KOPT-K1 (cell line): ENCODE measurements around the gene SMCO1.
"Not testable (repeated sequence)": the region's sequence is repeated elsewhere in the genome, so short reads cannot be mapped to it uniquely, and the experiment has no call there.

Experiments used
- H3K27ac ChIP-seq: fragments of 200-600 bp; sonication (generic); 2 replicates; pipeline ENCODE4 v1.5.1; 2016; ENCODE audit warnings: antibody characterized with exemption, mild to moderate bottlenecking, low read depth, low read length; ENCODE audit not compliant: poor library complexity, severe bottlenecking
- H3K36me3 ChIP-seq: fragments of 200-600 bp; sonication (generic); 2 replicates; pipeline ENCODE4 v1.5.1; 2017; ENCODE audit warnings: antibody characterized with exemption, mild to moderate bottlenecking, low read length, moderate library complexity; ENCODE audit not compliant: insufficient read depth
- H3K9me3 ChIP-seq: fragments of 200-600 bp; sonication (generic); 2 replicates; pipeline ENCODE4 v1.5.1; 2017; ENCODE audit warnings: antibody characterized with exemption, low read length, mild to moderate bottlenecking; ENCODE audit not compliant: insufficient read depth, poor library complexity, severe bottlenecking

Gene SMCO1

DNA sequence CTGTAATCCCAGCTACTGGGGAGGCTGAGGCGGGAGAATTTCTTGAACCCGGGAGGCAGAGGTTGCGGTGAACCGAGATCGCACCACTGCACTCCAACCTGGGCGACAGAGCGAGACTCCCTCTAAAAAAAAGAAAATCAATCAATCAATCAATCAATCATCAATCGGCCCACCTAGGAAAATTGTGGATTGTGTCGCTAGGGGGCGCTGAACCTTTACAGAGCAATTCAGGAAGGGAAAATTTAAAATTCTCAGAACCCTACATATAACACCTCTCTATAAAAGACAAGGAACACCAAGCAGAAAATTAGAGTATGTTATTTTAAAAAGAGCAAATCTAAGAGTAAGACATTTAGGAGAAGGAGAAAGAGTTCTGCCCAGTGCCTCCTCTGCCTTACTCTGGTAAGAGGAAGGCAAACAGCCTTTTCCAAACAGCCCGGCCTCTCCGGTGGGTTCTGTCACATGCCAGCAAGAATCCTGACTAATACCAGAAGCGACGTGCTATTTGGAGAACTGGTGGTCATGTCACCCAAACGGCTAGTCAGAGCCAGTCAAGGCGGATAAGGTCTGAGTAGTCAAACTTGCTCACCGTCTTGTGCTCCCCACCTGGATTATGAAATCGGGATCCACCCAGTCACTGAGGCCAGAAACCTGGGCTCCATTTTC, 22.3 kb upstream of the SMCO1 start:
- no peaks in the 10 kb centered on the region for H3K36me3 ChIP-seq
- no peaks in the 10 kb centered on the region for H3K9me3 ChIP-seq
- H3K27ac ChIP-seq = no peak overlapping the region

DNA sequence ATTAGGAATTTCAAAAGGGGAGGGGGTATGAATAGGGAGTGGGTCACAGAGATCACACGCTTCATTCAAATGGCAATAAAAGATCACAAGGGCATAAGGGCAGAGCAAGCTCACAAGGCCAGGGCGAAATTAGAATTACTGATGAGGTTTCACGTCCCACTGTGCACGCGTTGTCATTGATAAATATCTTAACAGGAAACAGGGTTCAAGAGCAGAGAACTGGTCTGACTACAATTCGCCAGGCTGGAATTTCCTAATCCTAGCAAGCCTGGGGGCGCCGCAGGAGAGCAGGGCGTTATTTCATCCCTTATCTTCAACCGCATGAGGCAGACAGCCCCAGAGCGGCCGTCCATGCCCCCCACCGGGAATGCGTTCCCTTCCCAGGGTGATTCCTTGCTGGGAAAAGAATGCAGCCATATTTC, 18.1 kb upstream of the SMCO1 start:
- no peaks in the 10 kb centered on the region for H3K36me3 ChIP-seq
- H3K27ac ChIP-seq = no peak overlapping the region
- no peaks in the 10 kb centered on the region for H3K9me3 ChIP-seq

DNA sequence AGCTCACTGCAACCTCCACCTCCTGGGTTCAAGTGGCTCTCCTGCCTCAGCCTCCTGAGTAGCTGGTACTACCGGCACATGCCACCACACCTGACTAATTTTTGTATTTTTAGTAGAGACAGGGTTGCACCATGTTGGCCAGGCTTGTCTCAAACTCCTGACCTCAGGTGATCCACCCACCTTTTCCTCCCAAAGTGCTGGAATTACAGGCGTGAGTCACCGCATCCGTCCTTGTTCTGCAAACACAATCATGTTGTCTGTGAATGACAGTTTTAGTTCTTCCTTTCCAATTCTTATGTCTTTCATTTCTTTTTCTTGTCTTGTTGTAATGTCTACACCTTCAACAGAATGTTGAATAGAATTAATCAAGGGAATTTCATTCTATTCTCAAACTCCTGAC, 16.3 kb upstream of the SMCO1 start:
- no peak overlapping the region for H3K27ac ChIP-seq
- H3K36me3 ChIP-seq = no peaks in the 10 kb centered on the region
- H3K9me3 ChIP-seq = no peaks in the 10 kb centered on the region

DNA sequence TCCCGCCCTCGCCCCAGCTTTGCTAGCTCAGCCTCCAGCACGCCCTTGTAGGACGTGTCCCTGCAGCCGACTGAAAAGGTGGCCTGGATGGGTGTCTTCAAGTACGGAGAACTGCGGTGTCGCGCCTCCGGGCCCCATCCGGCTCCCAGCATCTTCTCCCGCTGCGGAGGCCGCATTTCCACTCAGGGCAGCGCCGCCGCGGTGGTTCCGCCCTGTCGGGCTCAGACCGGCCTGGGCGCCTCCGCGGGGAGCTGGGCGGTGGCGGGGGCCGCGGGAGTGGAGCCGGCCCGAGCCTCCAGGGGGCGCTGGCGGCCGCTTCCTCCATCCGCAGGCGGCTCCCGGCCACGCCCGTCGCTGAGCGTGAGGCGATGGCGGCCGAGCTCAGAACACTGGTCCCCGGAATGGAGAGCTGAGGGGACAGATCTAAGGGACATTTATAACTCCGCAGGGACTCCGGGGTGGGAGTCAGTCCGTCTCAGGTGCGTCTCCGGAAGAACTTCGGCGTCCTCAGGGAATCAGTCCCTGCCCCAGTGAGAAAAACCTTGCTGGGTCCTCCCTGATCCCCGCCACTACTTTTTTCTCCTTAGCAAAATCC, 13.6 kb upstream of the SMCO1 start:
- peak overlapping the region; percentile 72 for H3K27ac ChIP-seq
- no peaks in the 10 kb centered on the region for H3K9me3 ChIP-seq
- H3K36me3 ChIP-seq = no peaks in the 10 kb centered on the region

DNA sequence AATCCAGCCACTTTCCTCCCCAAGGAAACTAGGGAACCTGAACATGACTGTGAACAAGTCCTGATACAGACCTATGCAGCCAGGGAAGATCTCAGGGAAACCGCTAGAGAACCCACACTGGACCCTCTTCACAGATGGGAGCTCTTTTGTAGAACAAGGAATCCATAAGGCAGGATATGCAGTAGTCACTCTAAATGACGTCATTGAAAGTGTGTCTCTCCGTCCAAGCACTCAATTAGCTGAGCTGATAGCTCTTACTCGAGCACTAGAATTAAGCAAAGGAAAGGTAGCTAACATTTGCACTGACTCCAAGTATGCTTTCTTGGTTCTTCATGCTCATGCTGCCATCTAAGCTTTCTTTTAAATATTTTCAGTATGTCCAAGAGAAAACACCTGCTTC, 10.0 kb upstream of the SMCO1 start:
- Histone ChIP-seq H3K9me3 (peaks cover under 1% of the 10 kb centered on the region), H3K36me3 (no peaks in the 10 kb centered on the region), H3K27ac (no peak overlapping the region)

DNA sequence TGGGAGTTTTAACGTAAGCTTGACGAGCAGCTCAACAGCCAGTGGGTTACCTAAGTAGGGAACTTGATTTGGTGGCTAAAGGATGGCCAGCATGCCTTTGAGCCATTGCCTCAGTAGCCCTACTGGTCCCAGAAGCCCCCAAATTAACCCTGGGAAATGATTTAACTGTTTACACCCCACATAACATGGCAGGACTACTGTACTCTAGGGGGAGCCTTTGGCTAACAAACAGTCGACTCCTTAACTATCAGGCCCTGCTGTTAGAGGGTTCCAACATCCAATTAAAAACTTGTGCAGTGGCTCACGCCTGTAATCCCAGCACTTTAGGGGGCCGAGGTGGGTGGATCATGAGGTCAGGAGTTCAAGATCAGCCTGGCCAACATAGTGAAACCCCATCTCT, 9.4 kb upstream of the SMCO1 start:
- H3K9me3 ChIP-seq = peaks cover 7% of the 10 kb centered on the region

DNA sequence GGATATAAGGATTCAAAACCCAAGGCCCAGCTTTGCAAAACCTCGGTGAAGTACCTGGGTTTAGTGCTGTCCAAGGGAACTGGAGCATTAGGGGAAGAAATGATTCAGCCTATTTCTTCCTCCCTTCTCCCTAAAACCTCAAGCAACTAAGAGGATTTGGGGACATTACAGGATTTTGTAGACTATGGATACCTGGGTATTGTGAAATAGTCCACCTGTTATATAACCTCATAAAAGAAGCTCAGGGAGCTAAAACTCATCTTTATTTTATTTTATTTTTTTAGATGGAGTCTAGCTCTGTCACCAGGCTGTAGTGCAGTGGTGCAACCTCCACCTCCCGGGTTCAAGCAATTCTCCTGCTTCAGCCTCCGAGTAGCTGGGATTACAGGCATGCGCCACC, 8.7 kb upstream of the SMCO1 start:
- Histone ChIP-seq H3K9me3 (peaks cover 12% of the 10 kb centered on the region), H3K36me3 (no peaks in the 10 kb centered on the region), H3K27ac (no peak overlapping the region)

More for the DNA sequence above, 9.4 kb upstream of the SMCO1 start:
- H3K36me3 ChIP-seq = no peaks in the 10 kb centered on the region
- no peak overlapping the region for H3K27ac ChIP-seq

DNA sequence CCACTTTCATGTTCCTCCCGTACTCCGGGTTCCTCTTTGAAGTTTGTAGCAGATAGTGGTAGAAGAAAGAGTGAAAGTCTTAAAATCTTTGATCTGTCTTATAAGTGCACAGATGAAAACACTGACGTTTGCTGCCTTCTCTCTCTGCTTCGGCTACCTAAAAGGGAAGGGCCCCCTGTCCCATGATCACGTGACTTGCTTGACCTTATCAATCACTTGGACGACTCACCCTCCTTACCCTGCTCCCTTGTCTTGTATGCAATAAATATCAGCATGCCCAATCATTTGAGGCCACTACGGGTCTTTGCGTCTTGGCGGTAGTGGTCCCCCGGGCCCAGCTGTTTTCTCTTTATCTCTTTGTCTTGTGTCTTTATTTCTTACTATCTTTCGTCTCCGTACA, 6.1 kb upstream of the SMCO1 start:
- not testable (repeated sequence) for H3K36me3 ChIP-seq, H3K27ac ChIP-seq
- H3K9me3 ChIP-seq = peaks cover 29% of the 10 kb centered on the region

DNA sequence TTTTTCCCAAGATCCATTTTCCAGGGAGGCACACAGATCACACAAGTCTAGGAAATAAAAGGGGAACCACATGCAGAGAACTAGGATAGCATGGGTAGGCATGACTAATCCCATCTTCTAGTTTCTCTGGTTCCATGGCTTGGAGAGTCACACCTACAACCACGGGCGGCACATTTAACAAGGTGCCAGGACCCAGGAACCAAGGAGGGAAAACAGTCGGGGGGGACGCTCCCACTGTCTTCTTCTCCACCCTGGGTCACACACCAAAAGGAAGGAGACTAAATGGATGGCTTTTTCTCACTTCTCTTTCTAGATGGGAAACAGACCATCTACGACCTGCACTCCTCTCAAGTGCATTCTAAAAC, 4.6 kb upstream of the SMCO1 start:
- Histone ChIP-seq H3K27ac (no peak overlapping the region), H3K9me3 (peaks cover 29% of the 10 kb centered on the region)

DNA sequence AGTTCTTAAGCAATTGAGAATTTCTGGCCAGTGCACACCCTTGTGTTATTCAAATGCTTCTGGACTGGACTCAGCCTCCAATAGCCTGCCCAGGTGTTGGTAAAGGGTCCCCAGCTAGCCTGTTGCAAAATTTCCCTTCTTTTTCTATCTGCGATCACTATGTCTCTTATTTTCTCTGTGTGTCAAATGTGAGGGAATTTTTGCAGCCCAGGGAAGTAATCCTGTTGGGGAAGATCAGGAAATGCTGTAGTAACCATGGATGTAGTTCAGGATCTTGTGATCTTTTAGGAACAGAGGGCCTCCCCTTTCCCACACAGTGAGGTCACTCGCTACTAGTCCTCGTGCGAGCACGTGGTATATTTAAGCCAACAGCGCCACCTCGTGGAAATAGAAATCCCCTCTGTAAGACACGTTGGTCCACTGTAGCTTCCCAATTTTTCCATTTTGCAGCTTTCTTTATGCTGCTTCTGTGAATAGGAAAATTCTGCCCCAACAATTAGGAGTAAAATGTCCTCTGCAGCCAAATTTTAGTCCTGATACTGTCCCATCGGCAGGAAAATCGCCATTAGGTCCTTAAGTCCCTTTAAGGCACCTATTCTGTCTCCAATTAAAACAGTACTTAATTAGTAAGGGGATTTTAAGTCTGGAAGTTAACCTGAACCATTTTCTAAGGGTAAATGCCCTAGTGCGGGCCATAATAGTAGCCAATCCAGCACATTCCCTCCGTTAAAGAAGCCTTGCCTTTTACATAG, 4.0 kb upstream of the SMCO1 start:
- Histone ChIP-seq H3K36me3 (no peaks in the 10 kb centered on the region), H3K9me3 (peaks cover 29% of the 10 kb centered on the region), H3K27ac (no peak overlapping the region)

More for the DNA sequence above, 4.6 kb upstream of the SMCO1 start:
- no peaks in the 10 kb centered on the region for H3K36me3 ChIP-seq

DNA sequence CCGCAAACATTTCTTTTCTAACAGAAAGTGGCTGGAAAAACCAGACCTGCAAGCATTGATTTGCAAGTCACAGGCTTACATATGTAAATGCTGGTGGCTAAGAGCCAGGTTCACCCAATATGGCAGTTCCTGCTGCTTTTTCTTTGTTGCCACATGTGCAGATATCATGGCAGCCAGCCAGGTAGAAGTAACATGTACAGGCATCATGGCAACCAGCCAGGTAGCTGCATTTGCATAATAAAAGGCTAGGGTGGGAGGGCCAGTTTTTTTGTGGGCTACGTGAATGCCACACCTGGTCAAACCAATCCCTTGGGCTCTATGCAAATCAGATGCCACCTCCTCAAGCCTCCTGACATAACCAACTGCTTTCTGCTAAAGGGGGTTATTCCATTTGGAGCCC, 2.8 kb upstream of the SMCO1 start:
- no peak overlapping the region for H3K27ac ChIP-seq
- peaks cover 29% of the 10 kb centered on the region for H3K9me3 ChIP-seq
- no peaks in the 10 kb centered on the region for H3K36me3 ChIP-seq

DNA sequence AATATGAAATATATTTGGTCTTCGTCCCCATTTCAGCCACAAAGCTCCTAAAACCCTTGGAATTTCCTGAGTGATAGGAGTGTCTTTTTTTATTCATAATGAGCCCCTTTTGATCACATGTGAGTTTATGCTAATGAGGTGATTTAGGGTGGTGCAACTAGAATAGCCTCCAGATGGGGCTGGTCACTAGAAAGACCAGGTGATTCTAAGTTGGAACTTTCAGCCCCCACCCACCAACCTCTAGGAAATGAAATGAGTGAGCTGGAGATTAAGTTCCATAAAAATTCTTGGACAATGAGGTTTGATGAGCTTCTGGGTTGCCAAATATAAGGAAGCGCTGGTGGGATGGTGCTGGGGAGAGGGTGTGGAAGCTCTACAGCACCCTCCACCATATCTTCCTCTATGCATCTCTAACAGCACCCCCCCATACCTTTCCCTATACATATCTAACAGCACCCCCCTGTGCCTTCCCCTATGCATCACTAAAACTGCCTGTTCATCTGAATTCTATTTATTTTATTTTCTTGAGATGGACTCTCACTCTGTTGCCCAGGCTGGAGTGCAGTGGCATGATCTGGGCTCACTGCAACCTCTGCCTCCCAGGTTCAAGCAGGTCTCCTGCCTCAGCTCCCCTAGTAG, 2.1 kb upstream of the SMCO1 start:
- Histone ChIP-seq H3K9me3 (peaks cover 29% of the 10 kb centered on the region), H3K27ac (no peak overlapping the region), H3K36me3 (no peaks in the 10 kb centered on the region)

DNA sequence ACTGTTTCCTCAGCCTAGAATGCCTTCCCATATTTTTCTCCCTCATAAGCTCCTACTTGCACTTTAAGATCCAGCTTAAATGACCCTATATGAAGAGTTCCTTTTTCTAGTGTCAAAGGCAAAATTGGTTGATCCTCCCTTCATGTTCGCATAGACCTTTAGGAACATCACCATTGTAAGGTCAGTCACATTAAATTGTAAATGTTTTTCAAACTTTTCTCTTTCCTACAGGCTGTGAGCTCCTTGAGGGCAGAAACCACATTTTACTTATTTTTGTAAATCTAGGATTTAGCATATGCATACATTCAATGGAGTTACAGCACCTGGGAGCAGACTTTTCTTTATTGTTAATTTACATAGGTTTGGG, 813 bp downstream of the SMCO1 start:
- no peaks in the 10 kb centered on the region for H3K36me3 ChIP-seq
- H3K27ac ChIP-seq = no peak overlapping the region
- peaks cover 20% of the 10 kb centered on the region for H3K9me3 ChIP-seq

DNA sequence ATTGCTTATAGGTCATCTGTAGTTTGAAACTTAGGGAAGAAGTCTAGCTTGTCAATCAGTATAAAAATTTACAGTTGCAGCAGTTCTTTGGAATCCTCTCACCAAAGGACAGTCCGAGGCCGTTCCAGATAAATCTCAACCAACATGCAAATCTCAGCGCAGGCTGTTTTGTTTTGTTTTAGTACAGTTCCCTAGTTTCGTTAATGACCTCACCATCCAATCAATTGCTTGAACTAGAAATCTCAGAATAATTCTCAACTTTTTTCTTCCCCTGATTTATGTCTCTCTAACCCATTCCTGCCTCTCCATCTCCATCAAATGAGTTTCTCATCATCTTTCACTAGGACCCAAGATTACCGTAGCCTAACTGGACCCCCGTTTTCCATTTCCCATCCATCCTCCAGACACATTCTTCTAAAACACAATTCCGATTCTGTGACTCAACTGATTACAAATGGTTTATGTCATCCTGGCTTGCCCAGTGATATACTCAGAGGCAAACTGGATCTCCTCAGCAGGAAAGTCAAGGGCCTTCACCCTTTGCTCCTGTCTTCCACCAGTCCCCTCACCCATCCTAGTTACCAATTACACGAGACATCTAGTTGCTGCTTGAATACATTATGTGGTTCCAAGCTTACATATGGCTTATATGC, 1.3 kb downstream of the SMCO1 start:
- Histone ChIP-seq H3K9me3 (peaks cover 16% of the 10 kb centered on the region), H3K27ac (no peak overlapping the region), H3K36me3 (no peaks in the 10 kb centered on the region)
